ENCODE measurements around the gene GDE1.

- TF ChIP-seq POLR2A (IDR thresholded peaks at IDR 0.05) = no peak
- no peak for TF ChIP-seq CTCF (IDR thresholded peaks at IDR 0.05)
Observed at GRCh38 chr16:19563377-19563776, 41.5 kb upstream of the GDE1 start.
